ES-I3 (cell line): ENCODE measurements around the gene PIGR.

Experiments used
- H3K36me3 ChIP-seq: 2 replicates; pipeline ENCODE4 v1.6.1; 2013; ENCODE audit warnings: mild to moderate bottlenecking, low read length, control low read depth, moderate library complexity; ENCODE audit not compliant: insufficient read depth
- H3K4me1 ChIP-seq: 2 replicates; pipeline ENCODE4 v1.6.1; 2013; ENCODE audit warnings: mild to moderate bottlenecking, control low read depth, low read length; ENCODE audit not compliant: insufficient read depth
- H3K9ac ChIP-seq: 2 replicates; pipeline ENCODE4 v1.6.1; 2013; ENCODE audit warnings: low read depth, mild to moderate bottlenecking, low read length, moderate library complexity
- H3K9me3 ChIP-seq: 2 replicates; pipeline ENCODE4 v1.6.1; 2013; ENCODE audit warnings: mild to moderate bottlenecking, low read length, moderate library complexity; ENCODE audit not compliant: control insufficient read depth, insufficient read depth

Gene PIGR

DNA sequence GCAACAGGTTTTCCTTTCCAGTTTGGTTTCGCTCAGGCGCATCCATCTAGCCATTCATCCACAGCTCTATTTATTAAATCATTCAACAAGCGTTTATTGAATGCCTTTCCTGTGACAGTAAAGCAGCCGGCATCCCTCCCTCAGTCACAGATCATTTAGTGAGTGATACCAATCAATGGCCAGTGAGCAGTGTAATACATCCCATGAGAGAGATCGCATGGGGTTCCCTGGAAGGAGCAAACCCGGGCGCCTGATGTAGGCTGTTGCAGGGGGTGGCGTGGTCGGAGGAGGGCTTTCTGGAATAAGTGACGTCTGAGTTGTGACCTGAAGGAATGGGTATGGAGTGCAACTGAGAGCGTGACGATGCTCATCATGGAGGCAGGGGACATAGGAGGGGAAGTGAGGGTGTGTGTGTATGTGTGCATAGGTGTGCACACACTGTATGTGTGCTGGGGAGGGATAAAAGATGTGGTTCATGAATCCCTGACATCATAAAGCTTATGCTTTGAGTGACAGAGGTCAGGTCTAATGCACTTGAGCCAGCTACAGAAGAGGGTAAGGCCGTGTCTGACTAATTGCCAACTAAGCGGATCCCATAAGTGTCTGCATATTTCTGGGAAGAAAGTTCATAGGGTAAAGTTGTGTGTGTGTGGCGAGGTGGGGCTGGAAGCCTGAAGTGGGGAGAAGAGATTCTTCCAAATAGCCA is 31.1 kb downstream of the PIGR start:
- Histone ChIP-seq H3K36me3 (no peaks in the 10 kb centered on the region), H3K9ac (no peak overlapping the region), H3K4me1 (no peaks in the 10 kb centered on the region), H3K9me3 (no peaks in the 10 kb centered on the region)

GRCh38 chr1:206913766-206914537 is 32.3 kb downstream of the PIGR start:
- Histone ChIP-seq H3K9ac (no peak overlapping the region), H3K36me3 (no peaks in the 10 kb centered on the region), H3K9me3 (no peaks in the 10 kb centered on the region), H3K4me1 (peaks cover under 1% of the 10 kb centered on the region; the same call in 1 of the 2 replicates)

- Histone ChIP-seq H3K9ac (no peak overlapping the region), H3K9me3 (no peaks in the 10 kb centered on the region), H3K36me3 (no peaks in the 10 kb centered on the region), H3K4me1 (peaks cover 4% of the 10 kb centered on the region; the same call in 1 of the 2 replicates)
Observed at GRCh38 chr1:206912445-206913095, 33.7 kb downstream of the PIGR start.

- Histone ChIP-seq H3K36me3 (no peaks in the 10 kb centered on the region), H3K4me1 (peaks cover 8% of the 10 kb centered on the region; the same call in 1 of the 2 replicates), H3K9ac (no peak overlapping the region), H3K9me3 (no peaks in the 10 kb centered on the region)
Observed at GRCh38 chr1:206911064-206911663, 35.1 kb downstream of the PIGR start.

DNA sequence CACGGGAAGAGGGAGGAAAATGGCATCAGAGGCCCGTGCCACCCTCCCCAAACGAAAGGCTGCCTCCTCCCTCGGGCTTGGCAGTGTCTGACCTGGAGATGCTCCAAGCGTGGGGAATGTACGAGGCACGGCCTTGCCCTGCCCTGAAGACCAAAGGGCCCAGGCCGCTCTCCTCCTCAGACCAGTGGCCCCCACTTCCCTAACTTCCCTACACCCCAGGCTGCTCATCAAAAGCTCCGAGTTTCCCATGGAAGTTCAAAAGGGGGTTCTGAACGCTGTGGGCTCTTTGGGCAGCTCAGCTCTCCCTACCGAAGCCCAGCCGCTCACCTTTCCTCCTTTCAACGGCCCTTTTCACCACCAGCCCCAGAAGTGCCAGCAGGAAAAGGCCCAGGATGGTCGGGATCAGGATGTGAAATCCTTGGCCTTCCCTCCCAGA is 36.4 kb downstream of the PIGR start:
- Histone ChIP-seq H3K4me1 (peaks cover 8% of the 10 kb centered on the region), H3K9me3 (no peaks in the 10 kb centered on the region), H3K36me3 (no peaks in the 10 kb centered on the region), H3K9ac (peak overlapping the region; percentile 72; the same call in 1 of the 2 replicates)

- H3K9ac ChIP-seq = peak overlapping the region; percentile 72
- H3K9me3 ChIP-seq = no peaks in the 10 kb centered on the region
- H3K36me3 ChIP-seq = no peaks in the 10 kb centered on the region
- H3K4me1 ChIP-seq = peaks cover 8% of the 10 kb centered on the region
Observed at GRCh38 chr1:206909161-206909882, 36.9 kb downstream of the PIGR start.

GRCh38 chr1:206908038-206908437 is 38.2 kb downstream of the PIGR start:
- H3K4me1 ChIP-seq = peaks cover 8% of the 10 kb centered on the region
- no peak overlapping the region for H3K9ac ChIP-seq
- H3K9me3 ChIP-seq = no peaks in the 10 kb centered on the region
- no peaks in the 10 kb centered on the region for H3K36me3 ChIP-seq

DNA sequence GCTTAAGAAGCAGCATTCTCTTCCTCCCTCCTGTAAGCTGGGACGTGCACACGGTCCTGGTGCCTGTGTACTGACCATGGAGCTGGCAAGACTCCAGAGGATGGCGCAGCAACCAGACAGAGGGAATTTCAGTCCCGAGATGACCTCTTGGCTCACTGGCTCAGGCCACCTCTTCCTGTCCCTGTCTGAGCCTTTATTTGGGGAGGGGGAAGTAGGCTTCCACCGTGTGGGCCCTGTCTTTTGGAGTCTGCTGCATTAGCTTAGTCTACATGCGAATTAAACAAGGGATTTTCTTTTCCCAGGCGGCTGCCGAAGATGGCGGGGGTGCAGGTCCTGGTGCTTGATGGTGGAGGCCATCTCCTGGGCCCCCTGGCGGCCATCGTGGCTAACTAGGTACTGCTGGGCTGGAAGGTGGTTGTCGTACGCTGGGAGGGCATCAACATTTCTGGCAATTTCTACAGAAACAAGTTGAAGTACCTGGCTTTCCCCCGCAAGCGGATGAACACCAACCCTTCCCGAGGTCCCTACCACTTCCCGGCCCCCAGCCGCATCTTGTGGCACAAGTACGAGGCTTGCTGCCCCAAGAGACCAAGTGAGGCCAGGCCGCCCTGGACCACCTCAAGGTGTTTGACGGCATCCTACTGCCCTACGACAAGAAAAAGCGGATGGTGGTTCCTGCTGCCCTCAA is 38.8 kb downstream of the PIGR start:
- H3K4me1 ChIP-seq = peaks cover 8% of the 10 kb centered on the region
- no peak overlapping the region for H3K9ac ChIP-seq
- no peaks in the 10 kb centered on the region for H3K36me3 ChIP-seq
- no peaks in the 10 kb centered on the region for H3K9me3 ChIP-seq

DNA sequence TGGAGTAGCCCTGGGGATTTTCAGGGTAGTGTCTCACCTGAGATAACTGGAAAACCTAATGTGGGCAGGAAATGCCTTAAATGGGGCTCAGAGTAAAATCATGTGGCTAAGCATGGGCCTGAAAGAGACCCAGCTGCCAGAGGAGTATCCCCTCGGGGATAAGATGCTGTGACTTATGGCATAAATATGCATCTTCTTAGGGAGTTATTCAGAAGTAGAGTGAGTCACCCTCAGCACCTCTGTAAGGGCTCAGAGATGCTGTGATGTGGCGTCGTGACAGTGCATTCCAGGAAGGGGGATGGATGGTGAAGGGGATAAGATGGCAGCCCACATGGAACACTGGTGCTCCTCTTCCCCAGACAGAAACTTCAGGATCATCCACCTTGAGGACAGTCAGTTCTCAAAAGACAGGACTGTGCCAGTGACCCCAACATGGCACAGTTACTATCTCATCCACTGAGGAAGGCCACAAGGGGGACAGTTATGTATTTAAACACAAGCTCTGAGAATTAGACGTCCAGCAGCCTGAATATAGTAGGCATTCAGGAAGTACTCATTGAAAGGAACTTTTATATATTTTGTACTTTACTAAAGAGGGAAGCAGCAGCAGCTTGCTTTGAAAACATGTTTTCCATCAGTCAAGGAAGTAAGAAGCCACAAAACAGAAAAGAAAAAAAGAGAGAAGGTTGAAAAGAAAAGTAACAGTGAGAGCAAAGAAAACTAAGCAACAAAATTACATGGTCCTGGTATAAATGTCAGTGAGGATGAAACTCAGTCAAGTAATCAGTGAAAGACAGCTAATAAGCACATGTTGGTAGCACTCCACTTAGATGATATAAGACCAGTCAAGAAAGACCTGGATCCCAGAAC is 40.7 kb downstream of the PIGR start:
- H3K9me3 ChIP-seq = no peaks in the 10 kb centered on the region
- H3K36me3 ChIP-seq = no peaks in the 10 kb centered on the region
- no peak overlapping the region for H3K9ac ChIP-seq
- peaks cover 8% of the 10 kb centered on the region for H3K4me1 ChIP-seq

- Histone ChIP-seq H3K4me1 (peaks cover 8% of the 10 kb centered on the region), H3K9ac (no peak overlapping the region), H3K36me3 (no peaks in the 10 kb centered on the region), H3K9me3 (no peaks in the 10 kb centered on the region)
Observed at GRCh38 chr1:206904423-206905142, 41.7 kb downstream of the PIGR start.

GRCh38 chr1:206903687-206904086 is 42.6 kb downstream of the PIGR start:
- H3K9ac ChIP-seq = no peak overlapping the region
- H3K9me3 ChIP-seq = no peaks in the 10 kb centered on the region
- peaks cover 5% of the 10 kb centered on the region for H3K4me1 ChIP-seq
- H3K36me3 ChIP-seq = no peaks in the 10 kb centered on the region

- no peaks in the 10 kb centered on the region for H3K36me3 ChIP-seq
- H3K9me3 ChIP-seq = no peaks in the 10 kb centered on the region
- H3K9ac ChIP-seq = no peak overlapping the region
- peaks cover 10% of the 10 kb centered on the region for H3K4me1 ChIP-seq
Observed at GRCh38 chr1:206902702-206903101, 43.6 kb downstream of the PIGR start.
